HFFc6 (cell line): ENCODE measurements around the gene STAM2. TPM values are rescaled to one million over a fixed set of nuclear protein-coding genes. Genes with fewer than 3 reads are reported as not detected.
"Not testable (repeated sequence)": the region's sequence is repeated elsewhere in the genome, so short reads cannot be mapped to it uniquely, and the experiment has no call there.

Experiments used
- DNase-seq: peaks from one replicate; pipeline ENCODE4 v3.0.0-alpha.2; 2018
- H3K27ac Mint-ChIP-seq: 2 replicates; pipeline ENCODE4 v1.8.0; 2020; ENCODE audit warnings: mild to moderate bottlenecking, mixed read lengths
- H3K27me3 Mint-ChIP-seq: 2 replicates; pipeline ENCODE4 v1.8.0; 2021; ENCODE audit warnings: mild to moderate bottlenecking, moderate library complexity, mixed read lengths; ENCODE audit not compliant: insufficient read depth
- H3K36me3 Mint-ChIP-seq: 2 replicates; pipeline ENCODE4 v1.8.0; 2021; ENCODE audit warnings: low read depth, mixed read lengths
- H3K4me1 Mint-ChIP-seq: 2 replicates; pipeline ENCODE4 v1.8.0; 2020; ENCODE audit warnings: low read depth, mixed read lengths
- H3K4me3 Mint-ChIP-seq: 2 replicates; pipeline ENCODE4 v1.8.0; 2020; ENCODE audit warnings: mild to moderate bottlenecking, moderate library complexity, mixed read lengths
- H3K9me3 Mint-ChIP-seq: 2 replicates; pipeline ENCODE4 v1.8.0; 2020; ENCODE audit warnings: mild to moderate bottlenecking, mixed read lengths
- total RNA-seq, 6 experiments: library from RNA; stranded (reverse); fragmentation: NEBNext Ultra II Directional; extraction: Animal tissue kit (Norgen Biotek cat#: 25700); gene quantifications; 2 replicates in 1 of 6; 3 replicates in 5 of 6; pipeline ENCODE4 v1.2.3, GENCODE V29; 2021
- TF ChIP-seq, protein P1 (sequence below): fragments of 200-600 bp; sonication (generic); IDR thresholded peaks from 2 replicates; pipeline ENCODE4 v1.5.0; 2021; ENCODE audit warnings: antibody characterized with exemption, mild to moderate bottlenecking

The STAM2 gene
- total RNA-seq, 6 experiments from 2014 or later: 33.4 to 40.3 (median 38.5) TPM

DNA sequence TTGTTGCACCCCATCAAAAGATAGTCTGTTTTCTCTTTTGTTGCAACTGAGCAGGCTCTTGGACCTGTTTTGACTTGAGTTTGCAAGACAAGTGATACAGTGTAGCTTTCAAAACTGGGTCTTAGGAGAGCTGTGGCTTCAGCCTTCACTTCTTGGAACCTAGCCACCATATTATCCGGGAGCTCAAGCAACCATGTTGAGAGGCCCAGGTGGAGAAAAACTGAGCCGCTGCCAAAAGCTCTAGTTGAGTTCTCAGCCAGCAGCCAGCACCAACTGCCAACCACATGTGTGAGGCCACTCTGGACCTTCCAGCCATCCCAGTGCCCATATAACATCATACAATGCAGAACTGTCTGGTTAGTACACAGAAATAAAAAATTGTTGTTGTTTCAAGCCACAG, 82.1 kb downstream of the STAM2 start:
- TF ChIP-seq, protein P1, sequence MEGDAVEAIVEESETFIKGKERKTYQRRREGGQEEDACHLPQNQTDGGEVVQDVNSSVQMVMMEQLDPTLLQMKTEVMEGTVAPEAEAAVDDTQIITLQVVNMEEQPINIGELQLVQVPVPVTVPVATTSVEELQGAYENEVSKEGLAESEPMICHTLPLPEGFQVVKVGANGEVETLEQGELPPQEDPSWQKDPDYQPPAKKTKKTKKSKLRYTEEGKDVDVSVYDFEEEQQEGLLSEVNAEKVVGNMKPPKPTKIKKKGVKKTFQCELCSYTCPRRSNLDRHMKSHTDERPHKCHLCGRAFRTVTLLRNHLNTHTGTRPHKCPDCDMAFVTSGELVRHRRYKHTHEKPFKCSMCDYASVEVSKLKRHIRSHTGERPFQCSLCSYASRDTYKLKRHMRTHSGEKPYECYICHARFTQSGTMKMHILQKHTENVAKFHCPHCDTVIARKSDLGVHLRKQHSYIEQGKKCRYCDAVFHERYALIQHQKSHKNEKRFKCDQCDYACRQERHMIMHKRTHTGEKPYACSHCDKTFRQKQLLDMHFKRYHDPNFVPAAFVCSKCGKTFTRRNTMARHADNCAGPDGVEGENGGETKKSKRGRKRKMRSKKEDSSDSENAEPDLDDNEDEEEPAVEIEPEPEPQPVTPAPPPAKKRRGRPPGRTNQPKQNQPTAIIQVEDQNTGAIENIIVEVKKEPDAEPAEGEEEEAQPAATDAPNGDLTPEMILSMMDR: no peak
- DNase-seq: no peak
- Mint-ChIP-seq H3K4me1 (peaks cover 12% of the 10 kb centered on the region), H3K4me3 (no peak overlapping the region), H3K27ac (no peak overlapping the region), H3K36me3 (no peaks in the 10 kb centered on the region), H3K27me3 (peaks cover 42% of the 10 kb centered on the region), H3K9me3 (no peaks in the 10 kb centered on the region)

DNA sequence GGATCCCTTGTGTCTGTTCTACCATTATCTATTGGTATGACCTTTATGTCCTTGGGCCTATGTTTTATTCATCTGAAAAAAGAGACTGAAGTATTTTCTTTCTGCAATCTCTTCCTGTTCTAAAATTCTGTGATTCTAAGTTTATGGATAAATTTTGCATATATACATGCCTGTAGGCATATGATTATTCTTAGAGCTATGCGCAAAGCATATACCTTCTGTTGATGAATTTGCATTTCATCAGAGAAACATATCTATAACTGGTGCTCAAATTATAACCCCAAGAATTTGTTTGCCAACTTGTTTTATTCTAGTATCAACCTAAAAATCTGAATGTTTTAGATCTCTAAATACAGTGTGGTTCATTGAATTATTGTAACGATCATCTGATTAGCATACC, 83.5 kb downstream of the STAM2 start:
- no peaks in the 10 kb centered on the region for H3K36me3 Mint-ChIP-seq
- H3K27me3 Mint-ChIP-seq: peaks cover 35% of the 10 kb centered on the region
- TF ChIP-seq, protein P1: no peak
- peaks cover 1% of the 10 kb centered on the region for H3K4me1 Mint-ChIP-seq
- H3K9me3 Mint-ChIP-seq: no peaks in the 10 kb centered on the region
- H3K4me3 Mint-ChIP-seq: no peak overlapping the region
- no peak for DNase-seq
- no peak overlapping the region for H3K27ac Mint-ChIP-seq

DNA sequence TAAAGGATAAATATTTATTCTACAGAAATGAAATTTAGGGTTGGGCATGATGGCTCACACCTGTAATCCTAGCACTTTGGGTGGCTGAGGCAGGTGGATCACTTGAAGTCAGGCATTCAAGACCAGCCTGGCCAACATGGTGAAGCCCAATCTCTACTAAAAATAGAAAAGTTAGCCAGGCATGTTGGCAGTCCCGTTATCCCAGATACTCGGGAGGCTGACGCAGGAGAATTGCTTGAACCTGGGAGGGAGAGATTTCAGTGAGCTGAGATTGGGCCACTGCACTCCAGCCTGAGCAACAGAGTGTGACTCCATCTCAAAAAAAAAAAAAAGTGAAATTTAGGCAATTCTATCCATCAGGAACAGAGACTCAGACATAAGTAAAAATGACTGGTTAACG, 84.8 kb downstream of the STAM2 start:
- not testable (repeated sequence) for H3K4me3 Mint-ChIP-seq, DNase-seq, H3K27ac Mint-ChIP-seq, H3K36me3 Mint-ChIP-seq, H3K9me3 Mint-ChIP-seq, H3K4me1 Mint-ChIP-seq
- peaks cover 32% of the 10 kb centered on the region for H3K27me3 Mint-ChIP-seq

- H3K27ac Mint-ChIP-seq: no peak overlapping the region
- DNase-seq: no peak
- peaks cover 18% of the 10 kb centered on the region; the same call in 1 of the 2 replicates for H3K27me3 Mint-ChIP-seq
- no peaks in the 10 kb centered on the region for H3K4me1 Mint-ChIP-seq
- H3K9me3 Mint-ChIP-seq: no peaks in the 10 kb centered on the region
- H3K4me3 Mint-ChIP-seq: no peak overlapping the region
- H3K36me3 Mint-ChIP-seq: no peaks in the 10 kb centered on the region
- TF ChIP-seq, protein P1: no peak
Observed at GRCh38 chr2:152089238-152089637, 86.3 kb downstream of the STAM2 start.

DNA sequence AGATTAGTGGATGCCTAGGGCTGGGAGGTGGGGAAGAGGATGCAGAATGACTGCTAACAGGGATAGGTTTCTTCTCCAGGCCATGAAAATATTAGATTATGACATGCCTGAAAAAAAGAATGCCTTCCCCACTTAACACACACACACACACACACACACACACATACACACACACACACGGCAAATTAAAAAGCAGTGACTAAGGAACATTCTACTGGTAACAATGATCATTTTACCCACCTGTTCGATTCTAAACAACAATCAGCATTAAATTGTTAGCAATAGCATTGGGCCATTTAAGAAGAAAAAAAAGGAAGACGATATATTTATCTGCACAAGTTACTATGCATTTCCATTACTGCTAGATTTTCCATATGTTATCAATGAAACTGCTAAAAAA, 87.6 kb downstream of the STAM2 start:
- no peak overlapping the region for H3K27ac Mint-ChIP-seq
- no peaks in the 10 kb centered on the region for H3K4me1 Mint-ChIP-seq
- TF ChIP-seq, protein P1: no peak
- no peak overlapping the region for H3K4me3 Mint-ChIP-seq
- H3K27me3 Mint-ChIP-seq: peaks cover 14% of the 10 kb centered on the region; the same call in 1 of the 2 replicates
- H3K36me3 Mint-ChIP-seq: no peaks in the 10 kb centered on the region
- DNase-seq: no peak
- H3K9me3 Mint-ChIP-seq: no peaks in the 10 kb centered on the region

DNA sequence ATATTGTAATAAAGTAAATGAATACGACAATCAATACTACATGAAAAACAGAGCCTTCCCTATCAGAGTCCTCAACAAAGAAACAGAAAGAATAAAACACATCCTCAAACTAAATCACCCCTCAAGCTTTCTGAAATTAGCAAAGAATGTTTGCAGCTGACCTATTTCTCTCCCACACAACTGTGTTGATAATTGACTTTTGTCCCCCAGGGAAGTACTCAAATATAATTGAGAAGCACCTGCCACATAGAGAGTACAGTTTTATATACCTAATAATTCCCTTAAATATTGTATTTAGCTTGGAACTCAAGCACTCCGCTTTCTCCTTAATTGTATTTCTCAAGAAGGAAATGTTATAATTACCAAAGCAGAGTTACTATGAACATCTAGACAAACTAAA, 89.3 kb downstream of the STAM2 start:
- no peak overlapping the region for H3K27ac Mint-ChIP-seq
- no peaks in the 10 kb centered on the region for H3K4me1 Mint-ChIP-seq
- H3K27me3 Mint-ChIP-seq: peaks cover 7% of the 10 kb centered on the region; the same call in 1 of the 2 replicates
- H3K9me3 Mint-ChIP-seq: no peaks in the 10 kb centered on the region
- no peaks in the 10 kb centered on the region for H3K36me3 Mint-ChIP-seq
- DNase-seq: no peak
- TF ChIP-seq, protein P1: no peak
- no peak overlapping the region for H3K4me3 Mint-ChIP-seq
